Ovary (tissue), 9 donors: ENCODE measurements around the gene PHOX2A. TPM values are rescaled to one million over a fixed set of nuclear protein-coding genes. Genes with fewer than 3 reads are reported as not detected.

ENCODE experiments used
- DNase-seq, 5 donors: peaks; one replicate each; pipeline ENCODE4 v3.0.0-alpha.2; 2019 to 2020
- H3K27ac ChIP-seq, 2 donors: fragments of 200-600 bp; one replicate each; pipeline versions ENCODE4 v1.5.1 to v1.8.0; 2019 to 2022
- H3K27me3 ChIP-seq: fragments of 200-600 bp; one replicate; pipeline ENCODE4 v1.8.0; 2022
- H3K36me3 ChIP-seq: fragments of 200-600 bp; sonication (generic); one replicate; pipeline ENCODE4 v1.5.1; 2019
- H3K4me1 ChIP-seq: one replicate; pipeline ENCODE4 v1.8.1; 2013; ENCODE audit warnings: mild to moderate bottlenecking, moderate library complexity; ENCODE audit not compliant: insufficient read depth
- H3K4me3 ChIP-seq: fragments of 200-600 bp; sonication (generic); one replicate; pipeline ENCODE4 v1.5.1; 2017
- H3K9me3 ChIP-seq, 2 donors: fragments of 200-600 bp in 1 of 2; sonication (generic) in 1 of 2; one replicate each; pipeline versions ENCODE4 v1.5.1 to v1.8.1; 2013 to 2019; ENCODE audit warnings: mild to moderate bottlenecking in 1 of 2, moderate library complexity in 1 of 2
- CTCF ChIP-seq, 3 donors: fragments of 450-650 bp in 2 of 3; fragments of 200-600 bp in 1 of 3; IDR thresholded peaks; one replicate each; pipeline versions ENCODE4 v1.5.1 to v1.8.0; 2016 to 2022; ENCODE audit warnings: antibody characterized with exemption in 3 of 3, mild to moderate bottlenecking in 1 of 3
- EP300 ChIP-seq: sonication (generic); formaldehyde crosslinking; IDR thresholded peaks from one replicate; pipeline ENCODE4 v1.6.1; 2017; ENCODE audit warnings: antibody characterized with exemption
- POLR2A ChIP-seq: fragments of 450-650 bp; IDR thresholded peaks from one replicate; pipeline ENCODE4 v1.6.1; 2017; ENCODE audit warnings: antibody characterized with exemption, mild to moderate bottlenecking, moderate library complexity
- WGBS, 3 donors: extraction: QIAGEN DNeasy Blood & Tissue Kit in 1 of 3; methylation state at CpG; one replicate each; pipeline versions ENCODE4 v1.1.5 to v1.1.7; 2013 to 2017; 5-methylcytosine and 5-hydroxymethylcytosine counted together
- intact Hi-C, 4 donors: fragments of 100-400 bp; cut with DNase I; formaldehyde crosslinking; loops; one replicate each; pipeline versions ENCODE4 v1.11.0 to v1.15.1; 2022 to 2023
- polyA plus RNA-seq, 2 donors: library from polyadenylated mRNA; stranded (reverse); fragments of 200-250 nt in 1 of 2; fragments of 350-450 nt in 1 of 2; fragmentation: Illumina TruSeq in 1 of 2; extraction: RNeasy Lipid Tissue Mini Kit (QIAGEN cat#74804) in 1 of 2; gene quantifications; one replicate each; pipeline ENCODE4 v1.2.3, GENCODE V29; 2013 to 2014
- total RNA-seq, 7 donors: library from RNA; depleted of rRNA in 2 of 7; stranded (reverse); fragments of >200 nt in 2 of 7; fragmentation: NEBNext Ultra II Directional in 3 of 7; extraction: Animal tissue kit (Norgen Biotek cat#: 25700) in 3 of 7; gene quantifications; one replicate each; pipeline versions ENCODE4 v1.1.0 to v1.2.4, GENCODE V29; 2016 to 2023
- donor health status: DM: no; HTN: no; CAD: no; lungs with moderate emphysema.
- donor health status: DM: no; HTN: no; CAD: no.
- donor health status: Bipolar disorder and iron deficiency.
- donor health status: DM: yes; HTN: yes; CAD: no.
- donor health status: DM: no; HTN: no; CAD: no.
- donor health status: DM: yes; HTN: yes; CAD: no.

The PHOX2A gene
- total and polyA plus RNA-seq, 9 donors, result not detected

GRCh38 chr11:72254299-72254993 lies 10.5 kb upstream of the PHOX2A start:
- Histone ChIP-seq H3K4me1 (no peaks in the 10 kb centered on the region), H3K4me3 (no peak overlapping the region), H3K36me3 (no peaks in the 10 kb centered on the region), H3K27me3 (no peaks in the 10 kb centered on the region), H3K27ac (no peak overlapping the region), H3K9me3 (no peaks in the 10 kb centered on the region)
- DNase-seq, result no peak
- intact Hi-C loops, result no loop called here
- TF ChIP-seq POLR2A (no peak), EP300 (no peak), CTCF (IDR thresholded peaks at IDR 0.05) (no peak)
- WGBS, 3 donors, result 74 to 85% (median 78%) methylated on average over 5 of the region's 5 CpGs

GRCh38 chr11:72253392-72253791 lies 9.4 kb upstream of the PHOX2A start:
- Histone ChIP-seq H3K27me3 (no peaks in the 10 kb centered on the region), H3K27ac (no peak overlapping the region), H3K4me1 (no peaks in the 10 kb centered on the region), H3K36me3 (no peaks in the 10 kb centered on the region), H3K4me3 (no peak overlapping the region), H3K9me3 (no peaks in the 10 kb centered on the region)
- no peak for DNase-seq
- intact Hi-C loops, result no loop called here
- TF ChIP-seq CTCF (IDR thresholded peaks at IDR 0.05) (no peak), EP300 (no peak), POLR2A (no peak)
- WGBS, 3 donors, result 89 to 90% (median 89%) methylated on average over 3 of the region's 3 CpGs

- Histone ChIP-seq H3K9me3 (no peaks in the 10 kb centered on the region), H3K27ac (no peak overlapping the region), H3K4me3 (no peak overlapping the region), H3K4me1 (no peaks in the 10 kb centered on the region), H3K27me3 (no peaks in the 10 kb centered on the region), H3K36me3 (no peaks in the 10 kb centered on the region)
- DNase-seq, result no peak
- TF ChIP-seq CTCF (IDR thresholded peaks at IDR 0.05), result no peak
- TF ChIP-seq POLR2A, result no peak
- TF ChIP-seq EP300, result no peak
- 70 to 81% (median 76%) methylated on average over 5 of the region's 5 CpGs for WGBS, 3 donors
- intact Hi-C loops, result no loop called here
Measured at GRCh38 chr11:72251614-72252013, 7.6 kb upstream of the PHOX2A start.

GRCh38 chr11:72250661-72251464 lies 6.9 kb upstream of the PHOX2A start:
- Histone ChIP-seq H3K27ac (no peak overlapping the region), H3K9me3 (no peaks in the 10 kb centered on the region), H3K27me3 (no peaks in the 10 kb centered on the region), H3K36me3 (no peaks in the 10 kb centered on the region), H3K4me3 (no peak overlapping the region), H3K4me1 (no peaks in the 10 kb centered on the region)
- WGBS, 3 donors, result 78 to 89% (median 81%) methylated on average over 24 of the region's 24 CpGs
- TF ChIP-seq EP300, result no peak
- TF ChIP-seq POLR2A, result no peak
- TF ChIP-seq CTCF (IDR thresholded peaks at IDR 0.05), result no peak
- DNase-seq, result no peak
- intact Hi-C loops, result no loop called here
